ENCODE results near the gene CYP24A1. TPM values are rescaled to one million over a fixed set of nuclear protein-coding genes. Genes with fewer than 3 reads are reported as not detected.

Gene CYP24A1
- total and polyA plus RNA-seq, 2 donors (not counting 3 experiments of a cell fraction or from before 2014, with no cell fraction given), result not detected

DNA sequence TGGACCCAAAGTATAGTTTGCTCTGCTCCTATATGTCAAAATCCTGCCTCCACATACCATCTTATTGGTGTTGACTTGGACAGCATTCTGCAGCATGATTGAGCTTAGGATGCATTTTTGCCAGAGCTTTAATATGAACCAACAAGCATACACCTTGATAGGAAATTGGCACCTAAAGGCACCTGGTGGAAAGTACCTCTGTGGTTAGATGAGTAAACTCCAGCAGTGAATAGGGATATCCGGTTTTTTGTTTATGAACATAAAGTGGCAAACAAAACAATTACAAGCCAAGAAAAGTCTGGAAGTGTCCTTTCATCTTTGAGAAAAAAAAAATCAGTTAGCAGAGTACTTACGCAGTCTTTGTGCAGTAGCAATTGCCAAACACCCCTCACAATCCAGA is 6.2 kb upstream of the CYP24A1 start:
- Histone ChIP-seq H3K4me3 (replicated peaks in 1 of 3; ENCODE audit: insufficient read depth in 1 of 3, low read depth in 1 of 3, low read length in 3 of 3) (no peak overlapping the region), H2AFZ (ENCODE audit: low read depth, low read length) (no peak overlapping the region), H3K4me2 (ENCODE audit: insufficient read depth, low read length) (no peak overlapping the region), H3K27me3 (ENCODE audit: control insufficient read depth in 2 of 2, insufficient read depth in 2 of 2, low read length in 2 of 2) (peaks cover 2 to 17% of the 10 kb centered on the region in 2 experiments), H3K27ac (ENCODE audit: insufficient read depth, low read depth, low read length) (no peak overlapping the region), H3K9ac (replicated peaks; ENCODE audit: extremely low read depth, insufficient read depth, low read length) (no peak overlapping the region), H3K9me1 (replicated peaks; ENCODE audit: control insufficient read depth, extremely low read depth, insufficient read depth, low read length) (no peaks in the 10 kb centered on the region), H3K9me3 (replicated peaks; ENCODE audit: control insufficient read depth, insufficient read depth, low read length) (no peaks in the 10 kb centered on the region), H3K36me3 (ENCODE audit: control insufficient read depth in 2 of 2, extremely low read depth in 1 of 2, insufficient read depth in 2 of 2, low read length in 2 of 2) (no peaks in the 10 kb centered on the region), H4K20me1 (replicated peaks; ENCODE audit: control insufficient read depth, extremely low read depth, insufficient read depth, low read length) (no peaks in the 10 kb centered on the region), H3K4me1 (ENCODE audit: control insufficient read depth, extremely low read depth, insufficient read depth, low read length) (no peaks in the 10 kb centered on the region), H3K79me2 (ENCODE audit: control insufficient read depth, insufficient read depth, low read length) (no peaks in the 10 kb centered on the region)
- no TSS peak for BruUV-seq (replicated peaks)
- ChIA-PET POLR2A (no interaction called here), CTCF (interaction anchor here (1.4 kb wide), 1 partner anchor 20 kb away, joined by 3 read pairs; no protein-coding TSS in a partner anchor)
- FAIRE-seq, result no peak
- no peak for DNase-seq (ENCODE audit: low read depth, low spot score)
- no peak for TF ChIP-seq POLR2A (IDR thresholded peaks at IDR 0.05; ENCODE audit: low read depth, low read length)
- TF ChIP-seq POLR2AphosphoS5 (IDR thresholded peaks at IDR 0.05; ENCODE audit: insufficient read depth, low read depth, low read length), result no peak
- dilution Hi-C loops (cut with MboI; ENCODE audit: extremely low pct_ligation_motif_present, low sequenced_read_pairs), result no loop called here
- intact Hi-C loops (cut with micrococcal nuclease), result no loop called here

DNA sequence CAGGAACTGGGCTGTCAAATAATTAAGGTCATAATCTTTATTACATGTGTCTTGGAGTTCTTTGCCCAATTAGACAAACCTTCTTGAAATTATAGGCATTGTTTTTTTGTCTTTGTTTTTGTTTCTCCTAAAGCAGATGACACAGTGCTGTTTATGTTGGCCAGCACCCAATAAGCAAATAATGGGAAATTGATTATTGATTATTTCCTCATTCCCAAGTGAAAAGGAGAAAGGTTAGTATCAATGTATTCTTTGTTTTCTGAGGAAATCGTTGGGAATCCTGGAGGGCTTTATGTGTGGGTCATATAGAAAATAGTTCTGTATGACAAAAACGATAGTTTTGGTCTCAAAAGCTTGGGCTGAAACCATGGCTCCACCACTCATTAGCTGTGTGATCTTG is 4.5 kb upstream of the CYP24A1 start:
- no peak overlapping the region for H3K4me2 ChIP-seq (ENCODE audit: insufficient read depth, low read length)
- no peaks in the 10 kb centered on the region for H3K4me1 ChIP-seq (ENCODE audit: control insufficient read depth, extremely low read depth, insufficient read depth, low read length)
- TF ChIP-seq MYC (IDR thresholded peaks at IDR 0.05; ENCODE audit: low read depth, low read length) (no peak), FOS (IDR thresholded peaks at IDR 0.05; ENCODE audit: borderline replicate concordance, insufficient read depth, low read length) (no peak), POLR2AphosphoS5 (IDR thresholded peaks at IDR 0.05; ENCODE audit: insufficient read depth, low read depth, low read length) (no peak), GATA2 (IDR thresholded peaks at IDR 0.05; ENCODE audit: insufficient read depth, insufficient read length, low read depth, low read length) (no peak), JUN (IDR thresholded peaks at IDR 0.05; ENCODE audit: borderline replicate concordance, insufficient read depth, insufficient read length, low read depth) (no peak), POLR2A (IDR thresholded peaks at IDR 0.05; ENCODE audit: low read depth, low read length) (no peak), MAX (IDR thresholded peaks at IDR 0.05; ENCODE audit: insufficient read depth, insufficient read length) (no peak), EZH2 (IDR thresholded peaks at IDR 0.05; ENCODE audit: borderline replicate concordance, low read depth, low read length, severe bottlenecking) (no peak), CTCF (IDR thresholded peaks at IDR 0.05; ENCODE audit: extremely low read depth in 1 of 2, insufficient read depth in 1 of 2, low read depth in 1 of 2, low read length in 2 of 2) (no peak)
- no peaks in the 10 kb centered on the region for H3K79me2 ChIP-seq (ENCODE audit: control insufficient read depth, insufficient read depth, low read length)
- CTCF ChIA-PET, result no interaction called here
- no peaks in the 10 kb centered on the region for H3K36me3 ChIP-seq (ENCODE audit: control insufficient read depth in 2 of 2, extremely low read depth in 1 of 2, insufficient read depth in 2 of 2, low read length in 2 of 2)
- POLR2A ChIA-PET, result no interaction called here
- H3K27ac ChIP-seq (ENCODE audit: insufficient read depth, low read depth, low read length), result no peak overlapping the region
- DNase-seq (ENCODE audit: low read depth, low spot score), result no peak
- no peaks in the 10 kb centered on the region for H3K9me1 ChIP-seq (replicated peaks; ENCODE audit: control insufficient read depth, extremely low read depth, insufficient read depth, low read length)
- H3K9ac ChIP-seq (replicated peaks; ENCODE audit: extremely low read depth, insufficient read depth, low read length), result no peak overlapping the region
- BruUV-seq (replicated peaks), result no TSS peak
- no peaks in the 10 kb centered on the region for H3K9me3 ChIP-seq (replicated peaks; ENCODE audit: control insufficient read depth, insufficient read depth, low read length)
- dilution Hi-C loops (cut with MboI; ENCODE audit: extremely low pct_ligation_motif_present, low sequenced_read_pairs) (no loop called here), intact Hi-C loops (cut with micrococcal nuclease) (no loop called here)
- no peak for FAIRE-seq
- no peaks in the 10 kb centered on the region for H4K20me1 ChIP-seq (replicated peaks; ENCODE audit: control insufficient read depth, extremely low read depth, insufficient read depth, low read length)
- H3K27me3 ChIP-seq (ENCODE audit: control insufficient read depth in 2 of 2, insufficient read depth in 2 of 2, low read length in 2 of 2), result peaks cover 18 to 31% of the 10 kb centered on the region in 2 experiments
- no peak overlapping the region for H2AFZ ChIP-seq (ENCODE audit: low read depth, low read length)
- no peak overlapping the region for H3K4me3 ChIP-seq (replicated peaks in 1 of 3; ENCODE audit: insufficient read depth in 1 of 3, low read depth in 1 of 3, low read length in 3 of 3)
